ENCODE results near the gene BARHL2.

The BARHL2 gene

GRCh38 chr1:90708236-90708786 lies 8.8 kb downstream of the BARHL2 start:
- TF ChIP-seq, protein P1, sequence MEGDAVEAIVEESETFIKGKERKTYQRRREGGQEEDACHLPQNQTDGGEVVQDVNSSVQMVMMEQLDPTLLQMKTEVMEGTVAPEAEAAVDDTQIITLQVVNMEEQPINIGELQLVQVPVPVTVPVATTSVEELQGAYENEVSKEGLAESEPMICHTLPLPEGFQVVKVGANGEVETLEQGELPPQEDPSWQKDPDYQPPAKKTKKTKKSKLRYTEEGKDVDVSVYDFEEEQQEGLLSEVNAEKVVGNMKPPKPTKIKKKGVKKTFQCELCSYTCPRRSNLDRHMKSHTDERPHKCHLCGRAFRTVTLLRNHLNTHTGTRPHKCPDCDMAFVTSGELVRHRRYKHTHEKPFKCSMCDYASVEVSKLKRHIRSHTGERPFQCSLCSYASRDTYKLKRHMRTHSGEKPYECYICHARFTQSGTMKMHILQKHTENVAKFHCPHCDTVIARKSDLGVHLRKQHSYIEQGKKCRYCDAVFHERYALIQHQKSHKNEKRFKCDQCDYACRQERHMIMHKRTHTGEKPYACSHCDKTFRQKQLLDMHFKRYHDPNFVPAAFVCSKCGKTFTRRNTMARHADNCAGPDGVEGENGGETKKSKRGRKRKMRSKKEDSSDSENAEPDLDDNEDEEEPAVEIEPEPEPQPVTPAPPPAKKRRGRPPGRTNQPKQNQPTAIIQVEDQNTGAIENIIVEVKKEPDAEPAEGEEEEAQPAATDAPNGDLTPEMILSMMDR (conservative IDR thresholded peaks at IDR 0.05), result no peak
- H3K27ac ChIP-seq, result no peak overlapping the region

- H3K27ac ChIP-seq, result peak overlapping the region; percentile 66
- TF ChIP-seq, protein P1 (conservative IDR thresholded peaks at IDR 0.05), result no peak
These were observed 9.8 kb downstream of the BARHL2 start for GRCh38 chr1:90707363-90707710.

DNA sequence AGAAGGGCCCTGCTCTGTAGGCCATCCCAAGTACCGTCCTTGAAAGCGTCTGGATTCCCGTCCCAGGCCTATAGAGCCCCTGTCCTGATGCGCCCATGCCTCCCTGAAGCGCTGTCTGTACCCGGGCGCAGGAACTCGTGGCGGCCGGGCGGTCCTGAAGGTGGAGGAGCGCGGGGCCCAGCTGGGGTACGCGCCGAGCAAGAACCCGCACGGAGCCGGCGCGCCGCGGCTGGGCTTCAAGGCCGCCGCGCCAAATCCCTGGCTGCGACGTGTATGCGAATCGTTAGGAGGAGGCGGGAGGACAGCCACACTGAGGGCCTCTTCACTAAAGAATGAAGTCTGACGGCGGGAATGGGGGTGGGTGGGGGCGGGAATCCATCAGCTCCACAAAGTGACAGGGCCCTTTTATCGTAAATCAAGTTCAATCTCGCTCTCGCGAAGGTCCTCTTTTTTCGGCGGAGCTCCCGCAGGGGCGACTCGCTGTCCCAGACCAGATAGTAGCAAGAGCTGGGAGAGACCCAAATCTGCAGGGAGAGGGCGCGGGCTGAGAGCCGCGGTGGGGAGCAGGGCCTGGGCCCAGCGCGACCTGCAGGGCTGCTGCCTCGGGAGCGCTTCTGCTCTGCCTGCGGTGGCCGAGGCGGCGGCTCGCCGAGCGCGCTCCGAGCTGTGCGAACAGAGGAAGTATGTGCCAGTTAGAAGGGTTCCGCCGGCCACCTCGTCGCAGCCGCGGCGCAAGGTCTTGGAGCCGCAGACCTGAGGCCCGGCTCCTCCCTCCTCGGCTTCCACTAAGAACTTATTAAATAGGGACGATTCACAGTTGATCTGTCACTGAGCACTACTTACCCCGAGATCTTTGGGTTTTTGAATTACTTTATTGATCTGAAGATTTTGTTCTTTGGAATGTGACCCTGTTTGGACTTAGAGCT lies 10.4 kb downstream of the BARHL2 start:
- TF ChIP-seq, protein P1 (conservative IDR thresholded peaks at IDR 0.05), result no peak
- H3K27ac ChIP-seq, result peak overlapping the region; percentile 66

- TF ChIP-seq, protein P1 (conservative IDR thresholded peaks at IDR 0.05), result no peak
- H3K27ac ChIP-seq, result peak overlapping the region; percentile 66; the same call in 1 of the 2 replicates
These were observed 11.1 kb downstream of the BARHL2 start for GRCh38 chr1:90705956-90706355.

GRCh38 chr1:90704817-90705216 lies 12.3 kb downstream of the BARHL2 start:
- TF ChIP-seq, protein P1 (conservative IDR thresholded peaks at IDR 0.05), result no peak
- no peak overlapping the region for H3K27ac ChIP-seq

DNA sequence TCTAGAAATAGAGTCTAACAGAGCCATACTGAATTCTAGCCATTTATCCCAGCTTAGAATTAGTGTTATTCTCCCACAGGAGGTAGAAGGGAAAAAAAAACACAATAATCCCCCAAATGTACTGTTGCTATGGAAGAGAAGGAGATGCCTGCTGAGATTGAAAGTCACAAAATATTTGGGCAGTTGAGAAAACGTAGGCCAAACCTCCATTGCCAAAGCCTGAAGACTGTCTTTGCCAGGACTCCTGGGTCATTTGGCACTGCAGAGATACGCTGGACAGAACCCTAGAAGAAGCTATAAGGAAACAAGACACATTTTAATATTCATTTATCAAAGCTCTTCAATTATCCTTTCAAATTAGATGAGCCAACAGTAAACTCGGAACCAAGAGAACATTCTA lies 22.3 kb downstream of the BARHL2 start:
- no peak overlapping the region for H3K27ac ChIP-seq
- TF ChIP-seq, protein P1 (conservative IDR thresholded peaks at IDR 0.05), result no peak

DNA sequence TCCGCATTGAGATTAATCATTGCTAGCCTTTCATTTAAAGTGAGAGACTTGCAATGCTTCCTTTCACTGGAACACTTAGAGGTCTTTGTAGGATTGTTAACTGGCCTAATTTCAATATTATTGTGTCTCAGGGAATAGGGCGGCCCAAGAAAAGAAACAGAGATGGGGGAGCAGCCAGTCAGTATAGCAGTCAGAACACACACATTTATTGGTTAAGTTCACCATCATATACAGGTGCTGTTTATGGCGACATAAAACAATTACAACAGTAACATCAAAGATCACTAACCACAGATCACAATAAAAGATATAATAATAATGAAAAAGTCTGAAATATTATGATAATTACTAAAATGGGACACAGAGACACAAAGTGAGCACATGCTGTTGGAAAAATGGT lies 29.4 kb downstream of the BARHL2 start:
- H3K27ac ChIP-seq, result no peak overlapping the region
- TF ChIP-seq, protein P1 (conservative IDR thresholded peaks at IDR 0.05), result no peak
